Left lung (tissue), 10 donors: ENCODE results near the gene NCAPD2. TPM values are rescaled to one million over a fixed set of nuclear protein-coding genes. Genes with fewer than 3 reads are reported as not detected.

ENCODE experiments used
- ATAC-seq: fragments of 200-7000 bp; cut with Tn5 transposase; one replicate; pipeline ENCODE4 v1.9.1; 2020; ENCODE audit warnings: moderate library complexity
- DNase-seq, 4 donors: peaks; one replicate each; pipeline ENCODE4 v3.0.0-alpha.2; 2013 to 2020
- H3K27ac ChIP-seq, 2 donors: fragments of 200-600 bp; sonication (generic) in 1 of 2; one replicate each; pipeline versions ENCODE4 v1.5.0 to v1.8.0; 2020 to 2021
- H3K27me3 ChIP-seq, 2 donors: fragments of 200-600 bp; sonication (generic) in 1 of 2; one replicate each; pipeline versions ENCODE4 v1.5.0 to v1.8.0; 2020 to 2021
- H3K36me3 ChIP-seq, 2 donors: fragments of 200-600 bp; sonication (generic) in 1 of 2; one replicate each; pipeline versions ENCODE4 v1.5.0 to v1.8.0; 2020 to 2021
- H3K4me1 ChIP-seq, 2 donors: fragments of 200-600 bp; one replicate each; pipeline ENCODE4 v1.8.0; 2021
- H3K4me3 ChIP-seq, 2 donors: fragments of 200-600 bp; sonication (generic) in 1 of 2; one replicate each; pipeline versions ENCODE4 v1.5.0 to v1.8.0; 2020 to 2021; ENCODE audit warnings: mild to moderate bottlenecking in 1 of 2
- H3K9me3 ChIP-seq, 2 donors: fragments of 200-600 bp; sonication (generic) in 1 of 2; one replicate each; pipeline versions ENCODE4 v1.5.0 to v1.8.0; 2020 to 2021
- CTCF ChIP-seq, 2 donors: fragments of 200-600 bp; sonication (generic) in 1 of 2; IDR thresholded peaks; one replicate each; pipeline versions ENCODE4 v1.5.0 to v1.8.0; 2021; ENCODE audit warnings: antibody characterized with exemption in 2 of 2
- intact Hi-C, 2 donors: fragments of 100-400 bp; cut with DNase I; formaldehyde crosslinking; loops; one replicate each; pipeline versions ENCODE4 v1.11.2 to v1.14.2; 2022
- polyA plus RNA-seq, 6 donors: library from polyadenylated mRNA; unstranded; fragments of 120-200 nt; gene quantifications; one replicate each; pipeline ENCODE4 v1.2.1, GENCODE V29; 2013; ENCODE audit not compliant: insufficient read length in 6 of 6
- total RNA-seq, 2 donors: library from RNA; stranded (reverse); fragmentation: NEBNext Ultra II Directional; extraction: Animal tissue kit (Norgen Biotek cat#: 25700); gene quantifications; one replicate each; pipeline ENCODE4 v1.2.1, GENCODE V29; 2021
- donor health status: DM: no; HTN: yes; CAD: no.
- donor health status: DM: no; HTN: no; CAD: no.

Gene NCAPD2
- total and polyA plus RNA-seq, 8 donors: 23.1 to 95.4 (median 56.8) TPM

GRCh38 chr12:6461401-6462233, 32.3 kb upstream of the NCAPD2 start:
- intact Hi-C loops: no loop called here
- Histone ChIP-seq H3K27me3 (no peaks in the 10 kb centered on the region), H3K27ac (peak overlapping the region; percentile 37 to 87), H3K9me3 (no peaks in the 10 kb centered on the region), H3K36me3 (peaks cover 0 to 93% of the 10 kb centered on the region in 2 donors), H3K4me1 (peaks cover 3 to 63% of the 10 kb centered on the region in 2 donors), H3K4me3 (no peak overlapping the region)
- no peak for TF ChIP-seq CTCF (IDR thresholded peaks at IDR 0.05)
- DNase-seq (peak in 3 of 4 donors; percentile 32 to 86 (median 83)), ATAC-seq (peak; percentile 68)

GRCh38 chr12:6462234-6462995, 31.5 kb upstream of the NCAPD2 start:
- DNase-seq (no peak), ATAC-seq (no peak)
- H3K27ac ChIP-seq: peak overlapping the region; percentile 37 to 87
- intact Hi-C loops: no loop called here
- H3K4me1 ChIP-seq: peaks cover 3 to 67% of the 10 kb centered on the region in 2 donors
- H3K9me3 ChIP-seq: no peaks in the 10 kb centered on the region
- TF ChIP-seq CTCF (IDR thresholded peaks at IDR 0.05): no peak
- peaks cover 0 to 85% of the 10 kb centered on the region in 2 donors for H3K36me3 ChIP-seq
- no peak overlapping the region for H3K4me3 ChIP-seq
- no peaks in the 10 kb centered on the region for H3K27me3 ChIP-seq

- Histone ChIP-seq H3K9me3 (no peaks in the 10 kb centered on the region), H3K4me1 (peaks cover 3 to 75% of the 10 kb centered on the region in 2 donors), H3K4me3 (no peak overlapping the region), H3K36me3 (peaks cover 0 to 83% of the 10 kb centered on the region in 2 donors), H3K27ac (peak overlapping the region in 1 of 2 donors; percentile 87), H3K27me3 (no peaks in the 10 kb centered on the region)
- ATAC-seq (no peak), DNase-seq (no peak)
- intact Hi-C loops: no loop called here
- TF ChIP-seq CTCF (IDR thresholded peaks at IDR 0.05): no peak
Observed at GRCh38 chr12:6463216-6463615, 30.7 kb upstream of the NCAPD2 start.

GRCh38 chr12:6463858-6464257, 30.0 kb upstream of the NCAPD2 start:
- H3K4me1 ChIP-seq: peaks cover 5 to 81% of the 10 kb centered on the region in 2 donors
- no peak for DNase-seq
- H3K36me3 ChIP-seq: peaks cover 0 to 76% of the 10 kb centered on the region in 2 donors
- H3K27ac ChIP-seq: peak overlapping the region in 1 of 2 donors; percentile 87
- no peak for ATAC-seq
- H3K9me3 ChIP-seq: no peaks in the 10 kb centered on the region
- H3K4me3 ChIP-seq: no peak overlapping the region
- intact Hi-C loops: no loop called here
- no peak for TF ChIP-seq CTCF (IDR thresholded peaks at IDR 0.05)
- no peaks in the 10 kb centered on the region for H3K27me3 ChIP-seq

- no peak for DNase-seq
- intact Hi-C loops: no loop called here
- H3K36me3 ChIP-seq: peaks cover 0 to 70% of the 10 kb centered on the region in 2 donors
Observed at GRCh38 chr12:6464531-6464930, 29.4 kb upstream of the NCAPD2 start.

More at GRCh38 chr12:6464531-6464930, 29.4 kb upstream of the NCAPD2 start:
- Histone ChIP-seq H3K4me1 (peaks cover 12 to 86% of the 10 kb centered on the region in 2 donors), H3K9me3 (no peaks in the 10 kb centered on the region), H3K27ac (peak overlapping the region in 1 of 2 donors; percentile 30), H3K27me3 (no peaks in the 10 kb centered on the region), H3K4me3 (no peak overlapping the region)
- no peak for TF ChIP-seq CTCF (IDR thresholded peaks at IDR 0.05)
- no peak for ATAC-seq
